Spleen (tissue), 11 donors: Measurements from ENCODE around the gene ITGB6. TPM values are rescaled to one million over a fixed set of nuclear protein-coding genes. Genes with fewer than 3 reads are reported as not detected.

Experiments
- DNase-seq: peaks from one replicate; pipeline ENCODE4 v3.0.0-alpha.2; 2020
- H3K27ac ChIP-seq, 8 donors: fragments of 200-600 bp; sonication (generic) in 7 of 8; 1 replicate in 4 of 8; 2 replicates in 4 of 8; pipeline versions ENCODE4 v1.5.0 to v1.8.0; 2016 to 2021; ENCODE audit warnings: inconsistent platforms in 4 of 8, mild to moderate bottlenecking in 4 of 8, moderate library complexity in 1 of 8
- H3K27me3 ChIP-seq, 7 donors: fragments of 200-600 bp; sonication (generic) in 6 of 7; replicated peaks in 1 of 7; 1 replicate in 4 of 7; 2 replicates in 3 of 7; pipeline versions ENCODE4 v1.5.0 to v1.8.0; 2016 to 2021; ENCODE audit warnings: inconsistent platforms in 3 of 7, mild to moderate bottlenecking in 1 of 7
- H3K36me3 ChIP-seq, 6 donors: fragments of 200-600 bp; sonication (generic) in 5 of 6; 1 replicate in 4 of 6; 2 replicates in 2 of 6; pipeline versions ENCODE4 v1.5.0 to v1.8.0; 2016 to 2021; ENCODE audit warnings: inconsistent platforms in 2 of 6
- H3K4me1 ChIP-seq, 6 donors: fragments of 200-600 bp; sonication (generic) in 5 of 6; 1 replicate in 3 of 6; 2 replicates in 3 of 6; pipeline versions ENCODE4 v1.5.0 to v1.8.0; 2016 to 2021; ENCODE audit warnings: inconsistent platforms in 3 of 6
- H3K4me3 ChIP-seq, 8 donors: fragments of 200-600 bp; sonication (generic) in 7 of 8; 1 replicate in 4 of 8; 2 replicates in 4 of 8; pipeline versions ENCODE4 v1.5.0 to v1.8.0; 2016 to 2021; ENCODE audit warnings: inconsistent platforms in 4 of 8, mild to moderate bottlenecking in 4 of 8, moderate library complexity in 2 of 8
- H3K9me3 ChIP-seq, 8 donors: fragments of 200-600 bp; sonication (generic) in 7 of 8; 1 replicate in 4 of 8; 2 replicates in 4 of 8; pipeline versions ENCODE4 v1.5.0 to v1.8.0; 2016 to 2021; ENCODE audit warnings: inconsistent platforms in 4 of 8
- POLR2A ChIP-seq, 3 donors: fragments of 450-650 bp; IDR thresholded peaks; one replicate each; pipeline ENCODE4 v1.5.1; 2017; ENCODE audit warnings: antibody characterized with exemption in 3 of 3, mild to moderate bottlenecking in 1 of 3
- POLR2AphosphoS5 ChIP-seq, 3 donors: sonication (generic); formaldehyde crosslinking; IDR thresholded peaks; one replicate each; pipeline ENCODE4 v1.5.1; 2017; ENCODE audit warnings: antibody characterized with exemption in 3 of 3
- WGBS, 5 donors: extraction: QIAGEN DNeasy Blood & Tissue Kit in 3 of 5; methylation state at CpG; one replicate each; pipeline versions ENCODE4 v1.1.5 to v1.1.7; 2013 to 2018; 5-methylcytosine and 5-hydroxymethylcytosine counted together
- intact Hi-C: fragments of 100-400 bp; cut with DNase I; formaldehyde crosslinking; loops from one replicate; pipeline ENCODE4 v1.15.0; 2023; ENCODE audit warnings: low total_unique reads
- polyA plus RNA-seq, 3 donors: library from polyadenylated mRNA; stranded (reverse); fragments of 200-250 nt; gene quantifications; one replicate each; pipeline ENCODE4 v1.2.1, GENCODE V29; 2013
- total RNA-seq, 7 donors: library from RNA; depleted of rRNA in 3 of 7; stranded (reverse); fragments of >200 nt in 3 of 7; fragmentation: NEBNext Ultra II Directional in 4 of 7; extraction: Animal tissue kit (Norgen Biotek cat#: 25700) in 4 of 7; gene quantifications; one replicate each; pipeline versions ENCODE4 v1.1.0 to v1.2.1, GENCODE V29; 2016 to 2021
- TF ChIP-seq, protein P1 (sequence below), 11 experiments: fragments of 200-600 bp in 7 of 11; fragments of 450-650 bp in 4 of 11; sonication (generic) in 4 of 11; IDR thresholded peaks in 8 of 11; conservative IDR thresholded peaks in 3 of 11; 1 replicate in 7 of 11; 2 replicates in 4 of 11; pipeline versions ENCODE4 v1.4.0 to v1.8.0; 2016 to 2021; ENCODE audit warnings: antibody characterized with exemption in 11 of 11, inconsistent platforms in 4 of 11, mild to moderate bottlenecking in 1 of 11
- donor health status: healthy with polysubstance abuse.
- donor health status: DM: no; HTN: no; CAD: no; lungs with moderate emphysema.
- donor health status: DM: no; HTN: no; CAD: no.
- donor health status: Bipolar disorder and iron deficiency.
- donor health status: healthy.
- donor health status: DM: no; HTN: no; CAD: no.
- donor health status: DM: yes; HTN: yes; CAD: no.

Gene ITGB6
- total and polyA plus RNA-seq, 10 donors: 0.02 TPM; not detected in 9

DNA sequence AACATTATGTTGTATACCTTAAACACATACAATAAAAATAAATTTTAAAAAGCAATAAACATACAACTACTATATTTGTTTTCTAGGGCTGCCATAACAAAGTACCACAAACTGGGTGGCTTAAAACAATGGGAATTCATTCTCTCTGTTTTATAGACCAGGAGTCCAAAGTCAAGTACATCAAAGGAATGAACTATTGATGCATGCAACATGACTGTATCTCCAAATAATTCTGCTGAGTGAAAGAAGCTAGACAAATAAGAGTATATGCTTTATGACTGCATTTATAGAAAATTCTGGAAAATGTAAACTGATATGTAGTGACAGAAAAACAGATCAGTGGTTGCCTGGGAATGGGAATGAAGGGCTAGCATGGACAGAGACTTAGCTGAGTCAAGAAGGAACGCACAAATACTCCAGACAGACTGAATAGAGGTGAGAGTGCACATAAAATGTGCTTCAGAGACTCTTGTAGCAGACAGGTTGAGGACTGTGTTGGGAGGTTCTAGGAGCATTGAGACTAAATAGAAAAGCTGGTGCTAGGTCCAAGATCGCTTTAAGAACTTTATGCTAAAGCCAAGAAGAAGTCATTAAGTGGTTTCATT is 126.7 kb downstream of the ITGB6 start:
- TF ChIP-seq POLR2A (IDR thresholded peaks at IDR 0.05) (no peak), POLR2AphosphoS5 (IDR thresholded peaks at IDR 0.05) (no peak)
- TF ChIP-seq, protein P1, sequence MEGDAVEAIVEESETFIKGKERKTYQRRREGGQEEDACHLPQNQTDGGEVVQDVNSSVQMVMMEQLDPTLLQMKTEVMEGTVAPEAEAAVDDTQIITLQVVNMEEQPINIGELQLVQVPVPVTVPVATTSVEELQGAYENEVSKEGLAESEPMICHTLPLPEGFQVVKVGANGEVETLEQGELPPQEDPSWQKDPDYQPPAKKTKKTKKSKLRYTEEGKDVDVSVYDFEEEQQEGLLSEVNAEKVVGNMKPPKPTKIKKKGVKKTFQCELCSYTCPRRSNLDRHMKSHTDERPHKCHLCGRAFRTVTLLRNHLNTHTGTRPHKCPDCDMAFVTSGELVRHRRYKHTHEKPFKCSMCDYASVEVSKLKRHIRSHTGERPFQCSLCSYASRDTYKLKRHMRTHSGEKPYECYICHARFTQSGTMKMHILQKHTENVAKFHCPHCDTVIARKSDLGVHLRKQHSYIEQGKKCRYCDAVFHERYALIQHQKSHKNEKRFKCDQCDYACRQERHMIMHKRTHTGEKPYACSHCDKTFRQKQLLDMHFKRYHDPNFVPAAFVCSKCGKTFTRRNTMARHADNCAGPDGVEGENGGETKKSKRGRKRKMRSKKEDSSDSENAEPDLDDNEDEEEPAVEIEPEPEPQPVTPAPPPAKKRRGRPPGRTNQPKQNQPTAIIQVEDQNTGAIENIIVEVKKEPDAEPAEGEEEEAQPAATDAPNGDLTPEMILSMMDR (IDR thresholded peaks at IDR 0.05 in 8 of 11, conservative IDR thresholded peaks at IDR 0.05 in 3 of 11): no peak
- Histone ChIP-seq H3K4me1 (peaks cover 0 to 15% (median 12%) of the 10 kb centered on the region in 6 donors), H3K27me3 (no peaks in the 10 kb centered on the region), H3K9me3 (peaks cover 0 to 11% (median 8%) of the 10 kb centered on the region in 8 donors), H3K27ac (no peak overlapping the region), H3K4me3 (no peak overlapping the region), H3K36me3 (no peaks in the 10 kb centered on the region)
- DNase-seq: no peak
- intact Hi-C loops: no loop called here
- 45 to 90% (median 86%) methylated on average over 2 of the region's 2 CpGs for WGBS, 5 donors

DNA sequence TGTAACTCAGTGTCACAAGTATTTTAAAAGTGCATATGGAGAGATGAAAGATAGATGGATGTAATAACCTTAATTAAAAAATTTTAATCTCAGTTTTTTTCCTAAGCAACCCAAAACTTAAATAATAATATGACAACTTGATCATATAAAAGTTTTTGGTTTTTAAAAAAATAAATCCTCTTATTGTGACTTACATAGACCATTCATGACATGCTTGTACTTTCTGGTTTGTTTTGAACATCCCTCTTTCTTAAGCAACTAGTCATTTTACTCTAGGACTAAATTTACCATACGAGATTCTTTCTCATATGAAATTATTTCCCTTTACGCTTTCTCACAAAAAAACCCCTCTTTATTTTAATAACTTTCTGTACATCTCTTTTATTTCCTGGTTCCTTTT is 131.2 kb downstream of the ITGB6 start:
- TF ChIP-seq POLR2A (IDR thresholded peaks at IDR 0.05) (no peak), POLR2AphosphoS5 (IDR thresholded peaks at IDR 0.05) (no peak)
- 85 to 93% (median 90%) methylated on average over 2 of the region's 2 CpGs for WGBS, 5 donors
- Histone ChIP-seq H3K4me1 (no peaks in the 10 kb centered on the region), H3K9me3 (peaks cover 0 to 15% (median 7%) of the 10 kb centered on the region in 8 donors), H3K27me3 (peaks cover 0 to 2% (median 0%) of the 10 kb centered on the region in 7 donors), H3K36me3 (no peaks in the 10 kb centered on the region), H3K27ac (no peak overlapping the region), H3K4me3 (no peak overlapping the region)
- intact Hi-C loops: no loop called here
- no peak for DNase-seq

DNA sequence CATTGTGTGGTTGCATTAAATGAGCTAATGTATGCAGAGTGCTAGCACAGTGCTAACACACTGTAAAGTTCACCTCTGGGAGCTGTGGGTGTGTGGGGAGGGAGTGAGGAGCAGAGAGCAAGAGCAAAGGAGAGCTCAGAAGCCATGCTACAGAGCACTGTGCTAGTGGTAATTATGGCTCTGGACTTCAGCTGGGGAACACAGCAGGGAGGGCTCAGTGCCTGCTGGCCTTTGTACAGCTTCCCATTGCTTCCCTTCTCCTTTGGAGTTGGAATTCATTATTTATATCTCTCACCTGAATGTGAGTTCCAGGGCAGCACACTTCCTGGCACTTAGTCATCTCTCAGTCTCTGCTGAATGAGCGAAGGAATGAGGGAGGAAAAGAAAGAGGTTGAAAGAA is 135.2 kb downstream of the ITGB6 start:
- no peak overlapping the region for H3K27ac ChIP-seq
- DNase-seq: no peak
- no peaks in the 10 kb centered on the region for H3K36me3 ChIP-seq
- 84 to 97% (median 90%) methylated on average over 1 of the region's 1 CpG for WGBS, 5 donors
- TF ChIP-seq, protein P1 (IDR thresholded peaks at IDR 0.05 in 8 of 11, conservative IDR thresholded peaks at IDR 0.05 in 3 of 11): no peak
- no peak for TF ChIP-seq POLR2AphosphoS5 (IDR thresholded peaks at IDR 0.05)
- no peak for TF ChIP-seq POLR2A (IDR thresholded peaks at IDR 0.05)
- peaks cover 0 to 41% (median 10%) of the 10 kb centered on the region in 7 donors for H3K27me3 ChIP-seq
- intact Hi-C loops: no loop called here
- no peak overlapping the region for H3K4me3 ChIP-seq
- peaks cover 0 to 34% (median 19%) of the 10 kb centered on the region in 6 donors for H3K4me1 ChIP-seq
- H3K9me3 ChIP-seq: peaks cover 0 to 15% (median 7%) of the 10 kb centered on the region in 8 donors

DNA sequence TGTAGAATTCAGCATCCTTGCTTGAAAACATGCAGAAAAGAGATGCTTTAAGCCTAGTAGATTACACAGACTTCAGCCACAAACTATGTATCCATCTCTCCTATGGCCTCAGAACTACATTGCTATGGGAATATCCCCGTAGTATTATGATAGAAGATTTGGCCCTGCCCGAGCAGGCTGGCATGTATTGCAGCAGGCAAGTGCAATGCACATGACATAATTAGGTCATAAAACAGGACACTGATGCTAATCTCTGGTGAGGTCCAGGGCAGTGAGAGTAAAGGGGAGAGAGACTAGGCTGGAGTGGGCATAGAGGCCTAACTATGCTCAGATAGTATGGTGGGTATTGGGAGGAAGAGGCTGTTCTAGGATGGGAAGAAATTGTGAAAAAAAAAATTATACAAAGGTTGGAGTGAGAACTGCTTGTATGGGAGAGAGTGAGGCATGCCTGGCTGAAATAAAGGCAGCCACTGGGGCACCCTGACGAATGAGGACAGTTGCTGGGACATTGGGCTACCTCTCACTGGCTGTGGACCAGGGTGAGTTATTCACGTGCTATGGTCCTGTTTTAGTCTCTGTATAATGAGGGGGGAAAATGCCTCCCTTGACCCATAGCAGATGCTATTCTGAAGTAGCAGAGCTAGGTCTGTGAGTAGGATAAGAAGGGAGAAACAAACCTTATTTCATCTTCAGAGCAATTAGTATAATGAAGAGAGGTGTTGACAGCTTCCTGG is 136.0 kb downstream of the ITGB6 start:
- Histone ChIP-seq H3K4me3 (no peak overlapping the region), H3K27me3 (peaks cover 0 to 41% (median 10%) of the 10 kb centered on the region in 7 donors), H3K36me3 (no peaks in the 10 kb centered on the region), H3K27ac (no peak overlapping the region), H3K4me1 (peaks cover 0 to 34% (median 19%) of the 10 kb centered on the region in 6 donors), H3K9me3 (peaks cover 0 to 10% (median 6%) of the 10 kb centered on the region in 8 donors)
- no peak for DNase-seq
- no peak for TF ChIP-seq POLR2A (IDR thresholded peaks at IDR 0.05)
- TF ChIP-seq, protein P1 (IDR thresholded peaks at IDR 0.05 in 8 of 11, conservative IDR thresholded peaks at IDR 0.05 in 3 of 11): no peak
- TF ChIP-seq POLR2AphosphoS5 (IDR thresholded peaks at IDR 0.05): no peak
- 78 to 91% (median 90%) methylated on average over 4 of the region's 4 CpGs for WGBS, 5 donors
- intact Hi-C loops: no loop called here
